Thyroid gland (tissue), 4 donors: ENCODE data around the gene GOLGA6L7. TPM values are rescaled to one million over a fixed set of nuclear protein-coding genes. Genes with fewer than 3 reads are reported as not detected.
"Not testable (repeated sequence)": the region's sequence is repeated elsewhere in the genome, so short reads cannot be mapped to it uniquely, and the experiment has no call there.

ENCODE experiments used
- DNase-seq, 2 donors: peaks; one replicate each; pipeline ENCODE4 v3.0.0-alpha.2; 2019
- H3K27ac ChIP-seq, 3 donors: fragments of 200-600 bp; sonication (generic); 1 replicate in 2 of 3; 2 replicates in 1 of 3; pipeline ENCODE4 v1.5.1; 2016 to 2019; ENCODE audit warnings: mild to moderate bottlenecking in 1 of 3, moderate library complexity in 1 of 3
- H3K27me3 ChIP-seq: fragments of 200-600 bp; sonication (generic); one replicate; pipeline ENCODE4 v1.5.1; 2019
- H3K36me3 ChIP-seq, 2 donors: fragments of 200-600 bp; sonication (generic); one replicate each; pipeline ENCODE4 v1.5.1; 2016 to 2019
- H3K4me1 ChIP-seq, 2 donors: fragments of 200-600 bp; sonication (generic); one replicate each; pipeline ENCODE4 v1.5.1; 2017 to 2019
- H3K4me3 ChIP-seq, 3 donors: fragments of 200-600 bp; sonication (generic); replicated peaks in 1 of 3; 1 replicate in 2 of 3; 2 replicates in 1 of 3; pipeline ENCODE4 v1.5.1; 2016; ENCODE audit warnings: mild to moderate bottlenecking in 1 of 3
- H3K9me3 ChIP-seq: fragments of 200-600 bp; sonication (generic); one replicate; pipeline ENCODE4 v1.5.1; 2017
- CTCF ChIP-seq, 6 experiments: fragments of 200-600 bp in 3 of 6; fragments of 450-650 bp in 3 of 6; sonication (generic) in 3 of 6; IDR thresholded peaks; one replicate each; pipeline ENCODE4 v1.5.1; 2016 to 2019; ENCODE audit warnings: antibody characterized with exemption in 6 of 6, mild to moderate bottlenecking in 2 of 6, inconsistent platforms in 1 of 6, moderate library complexity in 1 of 6
- POLR2A ChIP-seq, 2 donors: fragments of 450-650 bp; IDR thresholded peaks; one replicate each; pipeline ENCODE4 v1.6.1; 2017; ENCODE audit warnings: antibody characterized with exemption in 2 of 2, mild to moderate bottlenecking in 2 of 2, moderate library complexity in 1 of 2
- WGBS, 2 donors: methylation state at CpG; one replicate each; pipeline ENCODE4 v1.1.5; 2017; 5-methylcytosine and 5-hydroxymethylcytosine counted together
- intact Hi-C: fragments of 100-400 bp; cut with DNase I; formaldehyde crosslinking; loops from one replicate; pipeline ENCODE4 v1.15.1; 2023
- total RNA-seq, 4 donors: library from RNA; depleted of rRNA; stranded (reverse); fragments of >200 nt; gene quantifications; one replicate each; pipeline ENCODE4 v1.2.3, GENCODE V29; 2016

Gene GOLGA6L7
- total RNA-seq, result not detected

GRCh38 chr15:28848521-28848920 is at the start of gene GOLGA6L7:
GOLGA6L7 (minus strand) TSS chr15:28848644; CDS start chr15:28848549, 95 bp downstream.
- DNase-seq, H3K4me1 ChIP-seq, H3K27ac ChIP-seq, H3K36me3 ChIP-seq, H3K9me3 ChIP-seq, H3K4me3 ChIP-seq, H3K27me3 ChIP-seq, intact Hi-C loops: not testable (repeated sequence)
- WGBS, 2 donors, result 95 to 96% methylated on average over 13 of the region's 13 CpGs

DNA sequence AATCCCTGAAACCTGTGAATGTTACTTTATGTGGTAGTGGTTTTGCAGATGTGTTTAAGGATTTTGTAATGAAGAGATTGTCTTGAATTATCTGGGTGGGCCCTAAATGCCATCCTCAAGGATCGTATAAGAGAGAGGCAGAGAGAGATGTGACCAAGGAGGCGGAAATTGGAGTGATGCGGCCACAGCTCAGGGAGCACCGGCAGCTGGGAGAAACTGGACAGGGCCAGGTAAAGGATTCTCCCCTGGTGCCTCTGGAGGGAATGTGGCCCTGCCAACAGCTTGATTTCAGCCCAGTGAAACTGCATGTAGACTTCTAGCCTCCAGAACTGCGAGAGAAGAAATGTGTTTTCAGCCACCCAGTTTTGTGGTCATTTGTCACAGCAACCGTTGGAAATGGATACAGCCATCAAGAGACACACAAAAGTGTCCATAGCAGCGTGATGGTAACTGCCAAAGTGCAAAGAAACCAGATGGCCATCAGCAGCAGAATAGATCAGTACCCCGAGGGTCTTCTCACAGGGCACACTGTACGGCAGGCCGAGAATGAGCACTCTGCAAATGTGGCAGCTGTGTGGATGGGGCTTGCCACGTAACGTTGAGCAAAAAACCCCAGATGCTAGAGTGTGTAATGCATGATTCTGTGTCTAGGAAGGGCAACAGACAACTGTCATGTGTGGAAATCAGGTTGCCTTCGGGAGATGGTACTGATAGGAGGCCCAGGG is 49.6 kb upstream of the GOLGA6L7 start:
- H3K27ac ChIP-seq, result no peak overlapping the region
- no peaks in the 10 kb centered on the region for H3K9me3 ChIP-seq
- 93 to 94% methylated on average over 13 of the region's 13 CpGs for WGBS, 2 donors
- H3K4me3 ChIP-seq, result no peak overlapping the region
- TF ChIP-seq POLR2A (IDR thresholded peaks at IDR 0.05) (no peak), CTCF (IDR thresholded peaks at IDR 0.05) (no peak)
- DNase-seq, result no peak
- H3K4me1 ChIP-seq, result no peaks in the 10 kb centered on the region
- intact Hi-C loops, result no loop called here
- no peaks in the 10 kb centered on the region for H3K36me3 ChIP-seq
- no peaks in the 10 kb centered on the region for H3K27me3 ChIP-seq

DNA sequence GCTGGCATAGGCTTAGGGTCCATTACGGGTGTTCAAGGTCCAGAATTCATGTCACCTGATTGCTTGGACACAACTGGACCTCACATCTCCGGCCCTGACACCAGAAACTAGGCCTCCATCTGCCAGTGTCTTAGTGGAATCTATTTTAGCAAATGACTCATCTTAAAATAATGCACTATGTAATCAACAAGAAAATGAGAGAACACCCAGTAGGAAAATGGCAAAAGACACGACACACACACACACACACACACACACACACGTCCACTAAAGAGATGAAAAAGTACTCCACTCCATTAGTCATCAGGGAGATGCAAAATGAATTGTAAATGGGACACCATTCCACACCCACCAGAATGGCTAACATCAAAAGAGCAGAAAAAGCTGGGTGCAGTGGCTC is 48.5 kb upstream of the GOLGA6L7 start:
- TF ChIP-seq POLR2A (IDR thresholded peaks at IDR 0.05) (no peak), CTCF (IDR thresholded peaks at IDR 0.05) (no peak)
- no peaks in the 10 kb centered on the region for H3K9me3 ChIP-seq
- no peaks in the 10 kb centered on the region for H3K36me3 ChIP-seq
- H3K4me3 ChIP-seq, result no peak overlapping the region
- H3K4me1 ChIP-seq, result no peaks in the 10 kb centered on the region
- no peak for DNase-seq
- intact Hi-C loops, result no loop called here
- no peaks in the 10 kb centered on the region for H3K27me3 ChIP-seq
- WGBS, 2 donors, result 81 to 87% methylated on average over 4 of the region's 4 CpGs
- H3K27ac ChIP-seq, result no peak overlapping the region

GRCh38 chr15:28895566-28895965 is 47.1 kb upstream of the GOLGA6L7 start:
- Histone ChIP-seq H3K4me3 (no peak overlapping the region), H3K27ac (no peak overlapping the region), H3K27me3 (no peaks in the 10 kb centered on the region), H3K4me1 (no peaks in the 10 kb centered on the region), H3K9me3 (no peaks in the 10 kb centered on the region), H3K36me3 (no peaks in the 10 kb centered on the region)
- intact Hi-C loops, result no loop called here
- 90 to 93% methylated on average over 5 to 6 of the region's 6 CpGs for WGBS, 2 donors
- no peak for TF ChIP-seq CTCF (IDR thresholded peaks at IDR 0.05)
- TF ChIP-seq POLR2A (IDR thresholded peaks at IDR 0.05), result no peak
- DNase-seq, result no peak

DNA sequence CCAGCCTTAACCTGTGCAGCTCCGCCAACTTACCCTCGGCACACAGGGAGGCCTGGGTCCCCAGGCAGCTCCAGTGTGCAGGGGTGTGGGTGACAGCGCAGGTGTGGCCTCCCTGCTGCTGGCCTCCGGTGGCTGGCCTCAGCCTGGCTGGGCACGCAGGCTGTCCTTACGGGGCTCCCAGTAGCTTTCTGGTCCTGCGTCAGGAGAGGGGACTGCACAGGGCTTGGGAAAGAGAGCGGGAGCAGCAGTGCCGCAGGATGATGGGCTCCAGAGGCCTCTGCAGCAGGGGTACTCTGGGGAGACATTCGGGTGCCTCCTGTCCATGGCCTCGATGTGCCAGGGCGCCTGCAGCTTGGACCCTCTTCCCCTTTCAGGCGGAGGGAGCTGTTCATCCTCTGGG is 46.7 kb upstream of the GOLGA6L7 start:
- H3K27me3 ChIP-seq, result no peaks in the 10 kb centered on the region
- no peak overlapping the region for H3K27ac ChIP-seq
- no peak for TF ChIP-seq POLR2A (IDR thresholded peaks at IDR 0.05)
- TF ChIP-seq CTCF (IDR thresholded peaks at IDR 0.05), result no peak
- no peaks in the 10 kb centered on the region for H3K9me3 ChIP-seq
- H3K4me3 ChIP-seq, result no peak overlapping the region
- H3K4me1 ChIP-seq, result no peaks in the 10 kb centered on the region
- WGBS, 2 donors, result 92 to 96% methylated on average over 6 to 10 of the region's 13 CpGs
- intact Hi-C loops, result no loop called here
- H3K36me3 ChIP-seq, result no peaks in the 10 kb centered on the region
- DNase-seq, result no peak
